Lower leg skin (tissue), 3 donors: ENCODE measurements around the gene NNMT.

Experiments
- CTCF ChIP-seq, 3 donors: fragments of 450-650 bp; IDR thresholded peaks; one replicate each; pipeline ENCODE4 v1.5.1; 2016; ENCODE audit warnings: antibody characterized with exemption in 3 of 3, mild to moderate bottlenecking in 3 of 3, moderate library complexity in 2 of 3
- POLR2A ChIP-seq, 2 donors: fragments of 450-650 bp; IDR thresholded peaks; one replicate each; pipeline ENCODE4 v1.6.1; 2016 to 2017; ENCODE audit warnings: antibody characterized with exemption in 2 of 2, mild to moderate bottlenecking in 1 of 2, moderate library complexity in 1 of 2

- TF ChIP-seq CTCF (IDR thresholded peaks at IDR 0.05) = no peak
- no peak for TF ChIP-seq POLR2A (IDR thresholded peaks at IDR 0.05)
Observed at GRCh38 chr11:114350022-114350421, 53.8 kb downstream of the NNMT start.
